GM18498 (cell line): ENCODE results near the gene MAP3K2.
A peak's percentile ranks its signal among the peaks of the same experiment; 100 is the strongest.
"Not testable (repeated sequence)": the region's sequence is repeated elsewhere in the genome, so short reads cannot be mapped to it uniquely, and the experiment has no call there.

Experiments
- ATAC-seq: cut with Tn5 transposase; IDR thresholded peaks from one replicate; pipeline ENCODE4 v1.9.1; 2021; ENCODE audit warnings: mild to moderate bottlenecking, moderate library complexity; ENCODE audit not compliant: unreplicated experiment

Gene MAP3K2

DNA sequence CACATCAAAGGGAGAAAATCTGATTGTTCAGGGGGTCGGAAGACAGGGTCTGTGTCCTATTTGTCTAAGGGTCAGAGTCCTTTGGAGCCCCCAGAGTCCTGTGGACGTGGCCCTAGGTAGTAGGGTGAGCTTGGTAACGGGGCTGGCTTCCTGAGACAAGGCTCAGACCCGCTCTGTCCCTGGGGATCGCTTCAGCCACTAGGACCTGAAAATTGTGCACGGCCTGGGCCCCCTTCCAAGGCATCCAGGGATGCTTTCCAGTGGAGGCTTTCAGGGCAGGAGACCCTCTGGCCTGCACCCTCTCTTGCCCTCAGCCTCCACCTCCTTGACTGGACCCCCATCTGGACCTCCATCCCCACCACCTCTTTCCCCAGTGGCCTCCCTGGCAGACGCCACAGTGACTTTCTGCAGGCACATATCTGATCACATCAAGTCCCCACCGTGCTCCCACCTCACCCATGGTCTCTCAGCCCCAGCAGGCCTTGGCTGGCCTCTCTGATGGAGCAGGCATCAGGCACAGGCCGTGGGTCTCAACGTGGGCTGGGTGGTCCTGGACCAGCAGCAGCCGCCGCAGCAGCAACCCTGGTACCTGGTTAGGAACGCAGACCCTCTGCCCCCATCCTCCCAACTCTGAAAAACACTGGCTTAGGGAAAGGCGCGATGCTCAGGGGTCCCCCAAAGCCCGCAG, 34.2 kb upstream of the MAP3K2 start:
- no peak for ATAC-seq

DNA sequence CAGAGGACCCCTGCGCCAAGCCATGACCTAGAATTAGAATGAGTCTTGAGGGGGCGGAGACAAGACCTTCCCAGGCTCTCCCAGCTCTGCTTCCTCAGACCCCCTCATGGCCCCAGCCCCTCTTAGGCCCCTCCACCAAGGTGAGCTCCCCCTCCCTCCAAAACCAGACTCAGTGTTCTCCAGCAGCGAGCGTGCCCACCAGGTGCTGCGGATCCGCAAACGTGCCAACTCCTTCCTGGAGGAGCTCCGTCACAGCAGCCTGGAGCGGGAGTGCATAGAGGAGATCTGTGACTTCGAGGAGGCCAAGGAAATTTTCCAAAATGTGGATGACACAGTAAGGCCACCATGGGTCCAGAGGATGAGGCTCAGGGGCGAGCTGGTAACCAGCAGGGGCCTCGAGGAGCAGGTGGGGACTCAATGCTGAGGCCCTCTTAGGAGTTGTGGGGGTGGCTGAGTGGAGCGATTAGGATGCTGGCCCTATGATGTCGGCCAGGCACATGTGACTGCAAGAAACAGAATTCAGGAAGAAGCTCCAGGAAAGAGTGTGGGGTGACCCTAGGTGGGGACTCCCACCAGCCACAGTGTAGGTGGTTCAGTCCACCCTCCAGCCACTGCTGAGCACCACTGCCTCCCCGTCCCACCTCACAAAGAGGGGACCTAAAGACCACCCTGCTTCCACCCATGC, 33.5 kb upstream of the MAP3K2 start:
- no peak for ATAC-seq

GRCh38 chr2:127420039-127420864, 32.5 kb upstream of the MAP3K2 start:
- no peak for ATAC-seq

DNA sequence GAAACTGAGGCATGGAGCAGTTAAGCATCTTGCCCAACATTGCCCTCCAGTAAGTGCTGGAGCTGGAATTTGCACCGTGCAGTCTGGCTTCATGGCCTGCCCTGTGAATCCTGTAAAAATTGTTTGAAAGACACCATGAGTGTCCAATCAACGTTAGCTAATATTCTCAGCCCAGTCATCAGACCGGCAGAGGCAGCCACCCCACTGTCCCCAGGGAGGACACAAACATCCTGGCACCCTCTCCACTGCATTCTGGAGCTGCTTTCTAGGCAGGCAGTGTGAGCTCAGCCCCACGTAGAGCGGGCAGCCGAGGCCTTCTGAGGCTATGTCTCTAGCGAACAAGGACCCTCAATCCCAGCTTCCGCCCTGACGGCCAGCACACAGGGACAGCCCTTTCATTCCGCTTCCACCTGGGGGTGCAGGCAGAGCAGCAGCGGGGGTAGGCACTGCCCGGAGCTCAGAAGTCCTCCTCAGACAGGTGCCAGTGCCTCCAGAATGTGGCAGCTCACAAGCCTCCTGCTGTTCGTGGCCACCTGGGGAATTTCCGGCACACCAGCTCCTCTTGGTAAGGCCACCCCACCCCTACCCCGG, 31.8 kb upstream of the MAP3K2 start:
- ATAC-seq: no peak

DNA sequence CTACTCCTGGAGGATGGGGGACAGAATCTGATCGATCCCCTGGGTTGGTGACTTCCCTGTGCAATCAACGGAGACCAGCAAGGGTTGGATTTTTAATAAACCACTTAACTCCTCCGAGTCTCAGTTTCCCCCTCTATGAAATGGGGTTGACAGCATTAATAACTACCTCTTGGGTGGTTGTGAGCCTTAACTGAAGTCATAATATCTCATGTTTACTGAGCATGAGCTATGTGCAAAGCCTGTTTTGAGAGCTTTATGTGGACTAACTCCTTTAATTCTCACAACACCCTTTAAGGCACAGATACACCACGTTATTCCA, 31.3 kb upstream of the MAP3K2 start:
- ATAC-seq: no peak

GRCh38 chr2:127418300-127419111, 30.7 kb upstream of the MAP3K2 start, which contains the start of gene PROC:
Gene PROC (plus strand): TSS chr2:127418427. CDS start chr2:127419943, 1,516 bp downstream.
- ATAC-seq: no peak

GRCh38 chr2:127417406-127417805, 29.6 kb upstream of the MAP3K2 start:
- ATAC-seq: no peak

GRCh38 chr2:127416506-127417001, 28.8 kb upstream of the MAP3K2 start:
- ATAC-seq: no peak

DNA sequence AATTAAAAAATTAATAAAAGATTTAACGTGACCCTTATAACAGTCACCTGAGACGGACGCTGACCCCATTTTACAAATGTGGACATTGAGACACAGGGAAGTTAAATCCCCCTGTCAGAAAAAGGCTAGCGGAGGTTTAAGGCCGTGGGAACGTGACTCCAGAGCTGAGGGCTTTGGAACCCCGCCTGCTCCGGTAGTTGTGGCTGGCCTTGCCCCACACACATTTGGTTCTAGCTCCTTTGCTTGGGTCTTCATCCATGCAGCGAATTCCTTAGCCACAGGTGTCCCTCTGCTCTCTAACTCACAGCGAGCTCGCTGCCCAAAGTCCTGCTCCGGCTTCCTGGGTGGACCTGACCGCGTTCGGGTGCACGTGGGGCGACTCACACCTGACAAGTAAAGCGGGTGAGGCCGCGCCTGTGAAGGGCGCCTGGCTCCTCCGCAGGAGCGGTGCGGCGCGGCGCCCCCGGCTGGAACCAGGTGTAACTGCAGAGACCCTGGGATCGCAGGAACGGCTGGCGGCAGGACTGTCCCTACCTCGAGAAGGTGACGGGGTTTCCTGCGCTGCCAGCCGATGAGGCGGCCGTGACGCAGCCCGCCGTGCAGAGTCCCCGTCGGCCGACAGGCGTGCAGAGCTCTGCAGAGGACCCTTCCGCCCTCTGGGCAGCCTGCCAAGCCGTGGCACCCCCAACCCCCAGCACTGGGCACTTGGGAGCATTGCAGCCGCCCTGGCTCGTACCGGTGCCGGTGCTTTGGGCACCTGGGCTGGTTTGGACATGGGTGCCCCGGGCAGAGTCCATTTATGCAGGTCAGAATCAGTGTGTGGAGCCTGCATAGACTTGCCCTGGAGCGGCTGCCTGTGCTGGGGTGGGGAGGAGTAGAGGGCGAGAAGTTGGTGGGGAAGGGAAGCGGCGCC, 28.1 kb upstream of the MAP3K2 start:
- peak; percentile 81 for ATAC-seq

GRCh38 chr2:127414638-127415592, 27.1 kb upstream of the MAP3K2 start:
- ATAC-seq: no peak

- no peak for ATAC-seq
Observed at GRCh38 chr2:127413782-127414637, 26.2 kb upstream of the MAP3K2 start.

- ATAC-seq: no peak
Observed at GRCh38 chr2:127413200-127413599, 25.4 kb upstream of the MAP3K2 start.

DNA sequence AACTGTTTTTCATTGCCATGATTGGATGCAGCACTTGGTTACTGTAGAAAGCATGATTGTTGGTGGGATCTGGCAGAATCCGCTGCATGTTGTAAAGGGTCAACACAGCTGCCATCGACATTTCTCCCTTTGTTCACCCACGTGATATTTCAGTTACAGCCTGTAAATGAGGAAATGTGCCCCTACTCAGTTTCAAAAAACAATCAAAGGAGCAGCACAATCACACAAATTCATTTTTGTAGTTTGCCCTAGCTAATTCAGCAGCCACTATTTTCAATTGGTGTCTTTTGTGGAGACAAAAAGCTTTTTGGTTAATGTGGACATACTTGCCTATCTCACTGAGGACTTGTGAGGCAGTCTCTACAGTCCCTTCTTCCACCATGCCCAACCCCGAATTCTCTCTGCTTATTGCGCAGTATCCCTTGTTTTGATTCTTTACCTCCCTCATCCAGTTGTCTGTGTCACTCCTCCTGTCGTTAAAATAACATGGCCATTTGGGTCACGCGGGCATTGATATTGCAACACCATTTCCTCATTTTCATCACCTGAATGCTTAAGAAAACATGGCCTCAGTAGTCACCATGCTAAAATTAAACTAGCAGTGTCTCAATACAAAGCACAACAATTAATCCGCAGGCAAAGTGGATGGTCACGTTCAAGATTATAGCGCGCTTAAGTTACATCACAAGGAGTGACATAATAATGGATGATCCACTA, 24.0 kb upstream of the MAP3K2 start:
- ATAC-seq: no peak

DNA sequence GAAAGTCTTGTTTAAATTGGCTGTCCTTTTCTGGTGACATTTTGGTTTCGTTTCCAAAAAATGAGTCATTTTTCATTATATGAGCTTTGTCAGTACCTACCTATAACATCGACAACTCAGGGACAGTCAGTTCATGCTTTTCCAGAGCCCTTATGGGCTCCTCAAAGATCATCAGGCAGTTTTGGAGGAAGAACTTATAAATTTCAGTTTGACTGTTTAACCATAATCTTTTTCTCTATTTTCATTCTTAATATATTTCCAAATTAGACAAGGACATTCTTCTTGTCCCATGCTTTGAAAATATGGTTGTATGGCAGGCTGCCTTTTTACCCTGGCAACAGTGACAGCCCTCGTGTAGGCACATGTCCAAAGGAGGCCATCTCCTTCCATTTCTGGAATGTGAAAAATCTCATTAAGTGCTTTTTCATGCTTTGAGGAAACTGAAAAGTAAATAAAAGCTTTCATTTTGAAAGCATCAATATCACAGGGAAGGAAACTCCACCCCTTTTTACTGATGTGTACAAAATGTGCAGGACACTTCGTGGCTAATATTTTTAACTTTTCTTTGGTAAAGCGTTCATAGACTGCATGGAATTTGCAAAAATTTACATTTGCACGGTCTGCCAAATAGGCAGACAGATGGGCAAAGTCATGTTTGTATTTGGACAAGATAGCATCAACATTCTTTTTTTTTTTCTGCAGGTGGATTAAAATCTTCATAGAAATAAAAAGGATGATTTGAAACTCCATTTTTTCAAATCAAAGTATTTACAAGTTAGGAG, 23.3 kb upstream of the MAP3K2 start:
- ATAC-seq: peak; percentile 51

GRCh38 chr2:127409716-127410115, 21.9 kb upstream of the MAP3K2 start:
- not testable (repeated sequence) for ATAC-seq

DNA sequence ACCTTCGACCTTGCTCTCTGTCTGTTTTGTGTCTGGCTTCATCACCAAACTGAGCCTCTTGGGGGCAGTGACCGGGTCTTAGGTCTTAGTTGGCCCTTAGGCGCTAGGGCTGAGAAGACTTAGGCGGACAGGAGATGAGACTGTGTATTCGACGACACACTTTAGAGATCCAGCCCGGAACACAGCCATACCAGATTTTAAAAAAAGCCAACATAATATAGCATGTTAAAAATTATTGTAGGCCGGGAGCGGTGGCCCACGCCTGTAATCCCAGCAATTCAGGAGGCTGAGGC, 21.0 kb upstream of the MAP3K2 start:
- no peak for ATAC-seq
